Neural progenitor cell (in vitro differentiated cells): Measurements from ENCODE around the gene IRF2BP2. TPM values are rescaled to one million over a fixed set of nuclear protein-coding genes. Genes with fewer than 3 reads are reported as not detected.

Experiments used
- DNase-seq: peaks from one replicate; pipeline ENCODE4 v3.0.0-alpha.2; 2016; ENCODE audit warnings: low spot score
- H2AFZ ChIP-seq: fragments of 200-600 bp; sonication (generic); replicated peaks from 2 replicates; pipeline ENCODE4 v1.6.1; 2016; ENCODE audit warnings: antibody characterized with exemption
- H3F3A ChIP-seq: fragments of 200-600 bp; sonication (generic); 2 replicates; pipeline ENCODE4 v1.6.1; 2016; ENCODE audit warnings: antibody characterized with exemption, low read depth
- H3K27ac ChIP-seq: fragments of 200-600 bp; sonication (generic); 2 replicates; pipeline ENCODE4 v1.5.1; 2016; ENCODE audit warnings: mild to moderate bottlenecking
- H3K27me3 ChIP-seq: fragments of 200-600 bp; sonication (generic); 2 replicates; pipeline ENCODE4 v1.6.1; 2016; ENCODE audit warnings: mild to moderate bottlenecking, moderate library complexity
- H3K36me3 ChIP-seq: fragments of 200-600 bp; sonication (generic); 2 replicates; pipeline ENCODE4 v1.5.1; 2016
- H3K4me1 ChIP-seq: fragments of 200-600 bp; sonication (generic); 2 replicates; pipeline ENCODE4 v1.6.1; 2016; ENCODE audit warnings: mixed run types
- H3K4me2 ChIP-seq: fragments of 200-600 bp; sonication (generic); 2 replicates; pipeline ENCODE4 v1.6.1; 2016
- H3K4me3 ChIP-seq: fragments of 200-600 bp; sonication (generic); 2 replicates; pipeline ENCODE4 v1.5.1; 2016
- H3K79me2 ChIP-seq: fragments of 200-600 bp; sonication (generic); 2 replicates; pipeline ENCODE4 v1.6.1; 2016; ENCODE audit warnings: low read depth
- H3K9ac ChIP-seq: fragments of 200-600 bp; sonication (generic); 2 replicates; pipeline ENCODE4 v1.6.1; 2016
- H3K9me3 ChIP-seq: fragments of 200-600 bp; sonication (generic); 2 replicates; pipeline ENCODE4 v1.5.1; 2016; ENCODE audit warnings: low read depth
- H4K20me1 ChIP-seq: fragments of 200-600 bp; sonication (generic); 2 replicates; pipeline ENCODE4 v1.6.1; 2016; ENCODE audit warnings: low read depth
- H3K27ac Mint-ChIP-seq: 3 replicates; pipeline ENCODE4 v1.8.0; 2021; ENCODE audit warnings: mixed read lengths
- H3K27me3 Mint-ChIP-seq: 2 replicates; pipeline ENCODE4 v1.8.0; 2022; ENCODE audit warnings: low read depth, mild to moderate bottlenecking, inconsistent platforms, moderate library complexity, mixed read lengths; ENCODE audit not compliant: insufficient read depth
- H3K36me3 Mint-ChIP-seq: 3 replicates; pipeline ENCODE4 v1.8.0; 2021; ENCODE audit warnings: mixed read lengths
- H3K4me1 Mint-ChIP-seq: 3 replicates; pipeline ENCODE4 v1.8.0; 2021; ENCODE audit warnings: mixed read lengths
- H3K4me3 Mint-ChIP-seq: 3 replicates; pipeline ENCODE4 v1.8.0; 2021; ENCODE audit warnings: mild to moderate bottlenecking, moderate library complexity, mixed read lengths
- H3K9me3 Mint-ChIP-seq: 3 replicates; pipeline ENCODE4 v1.8.0; 2020; ENCODE audit warnings: mixed read lengths
- EZH2 ChIP-seq: fragments of 200-600 bp; sonication (generic); IDR thresholded peaks from 2 replicates; pipeline ENCODE4 v1.6.1; 2017; ENCODE audit warnings: antibody characterized with exemption, mild to moderate bottlenecking, moderate library complexity
- EZH2phosphoT487 ChIP-seq: fragments of 200-600 bp; sonication (generic); IDR thresholded peaks from 2 replicates; pipeline ENCODE4 v1.6.1; 2017; ENCODE audit warnings: antibody characterized with exemption
- total RNA-seq: library from RNA; depleted of rRNA; stranded (reverse); fragments of >200 nt; gene quantifications from 2 replicates; pipeline ENCODE4 v1.2.3, GENCODE V29; 2015; ENCODE audit warnings: low replicate concordance
- TF ChIP-seq, protein P1 (sequence below): fragments of 200-600 bp; sonication (generic); IDR thresholded peaks from 2 replicates; pipeline ENCODE4 v1.5.1; 2017; ENCODE audit warnings: antibody characterized with exemption, mild to moderate bottlenecking

The IRF2BP2 gene
- total RNA-seq, 1 donor from 2014 or later: 22.9 TPM

DNA sequence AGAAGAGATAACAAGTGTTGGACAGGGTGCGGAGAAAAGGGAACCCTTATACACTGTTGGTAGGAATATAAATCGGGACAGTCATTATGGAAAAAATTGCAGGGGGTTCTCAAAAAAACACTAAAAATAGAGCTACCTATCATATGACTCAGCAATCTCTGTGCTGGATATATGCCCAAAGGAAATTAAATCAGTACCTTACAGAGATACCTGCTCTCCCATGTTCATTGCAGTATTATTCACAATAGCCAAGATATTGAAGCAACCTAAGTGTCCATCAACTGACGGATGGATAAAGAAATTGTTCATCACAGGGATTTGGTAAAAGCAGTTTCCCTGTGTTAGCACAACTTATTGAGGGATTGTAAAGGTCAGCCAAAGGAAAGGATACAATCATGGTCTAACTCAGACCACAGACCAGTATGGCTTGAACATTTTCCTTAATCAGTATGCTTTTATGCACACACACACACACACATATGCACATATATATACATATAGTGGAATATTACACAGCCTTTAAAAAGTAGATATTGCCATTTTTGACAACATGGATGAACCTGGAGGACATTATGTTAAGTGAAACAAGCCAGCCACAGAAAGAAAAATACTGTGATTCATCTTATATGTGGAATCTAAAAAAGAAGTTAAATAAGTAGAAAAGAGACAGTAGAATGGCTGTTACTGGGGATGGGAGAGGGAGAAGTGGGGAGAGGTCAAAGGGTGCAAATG is 44.2 kb upstream of the IRF2BP2 start:
- H2AFZ ChIP-seq: no peak overlapping the region
- H4K20me1 ChIP-seq: no peaks in the 10 kb centered on the region

DNA sequence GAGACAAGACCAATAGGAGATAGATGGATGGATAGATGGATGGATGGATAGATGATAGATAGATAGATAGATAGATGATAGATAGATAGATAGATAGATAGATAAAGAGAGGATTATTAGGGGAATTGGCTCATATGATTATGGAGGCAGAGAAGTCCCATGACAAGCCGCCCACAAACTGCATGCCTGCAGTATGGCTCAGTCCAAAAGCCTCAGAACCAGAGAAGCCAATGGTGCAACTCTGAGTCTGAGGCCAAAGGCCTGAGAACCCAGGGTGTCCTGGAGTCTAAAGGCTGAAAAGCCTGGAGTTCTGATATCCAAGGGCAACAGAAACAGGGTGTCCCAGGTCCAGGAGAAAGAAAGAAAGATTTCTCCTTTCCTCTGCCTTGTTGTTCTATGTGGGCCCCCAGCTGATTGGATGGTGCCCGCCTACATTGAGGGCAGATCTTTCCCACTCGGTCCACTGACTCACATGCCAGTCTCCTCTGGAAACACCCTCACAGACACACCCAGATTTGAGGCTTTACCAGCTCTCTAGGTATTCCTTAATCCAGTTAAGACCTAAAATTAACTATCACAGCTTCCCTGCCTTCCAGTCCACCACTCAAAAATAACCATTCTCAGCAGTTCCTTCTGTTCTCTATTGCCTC is 39.6 kb upstream of the IRF2BP2 start:
- no peak overlapping the region for H3K4me3 ChIP-seq
- H3K4me2 ChIP-seq: no peak overlapping the region
- no peaks in the 10 kb centered on the region for H3K36me3 ChIP-seq
- H3K4me1 ChIP-seq: no peaks in the 10 kb centered on the region
- H3K9me3 ChIP-seq: no peaks in the 10 kb centered on the region
- Mint-ChIP-seq H3K36me3 (no peaks in the 10 kb centered on the region), H3K4me3 (no peak overlapping the region), H3K27ac (no peak overlapping the region), H3K27me3 (peaks cover 4% of the 10 kb centered on the region), H3K4me1 (peaks cover 9% of the 10 kb centered on the region), H3K9me3 (no peaks in the 10 kb centered on the region)
- no peak for DNase-seq
- H3F3A ChIP-seq: no peaks in the 10 kb centered on the region
- H4K20me1 ChIP-seq: no peaks in the 10 kb centered on the region
- H2AFZ ChIP-seq: no peak overlapping the region
- TF ChIP-seq EZH2phosphoT487 (no peak), EZH2 (no peak)
- TF ChIP-seq, protein P1, sequence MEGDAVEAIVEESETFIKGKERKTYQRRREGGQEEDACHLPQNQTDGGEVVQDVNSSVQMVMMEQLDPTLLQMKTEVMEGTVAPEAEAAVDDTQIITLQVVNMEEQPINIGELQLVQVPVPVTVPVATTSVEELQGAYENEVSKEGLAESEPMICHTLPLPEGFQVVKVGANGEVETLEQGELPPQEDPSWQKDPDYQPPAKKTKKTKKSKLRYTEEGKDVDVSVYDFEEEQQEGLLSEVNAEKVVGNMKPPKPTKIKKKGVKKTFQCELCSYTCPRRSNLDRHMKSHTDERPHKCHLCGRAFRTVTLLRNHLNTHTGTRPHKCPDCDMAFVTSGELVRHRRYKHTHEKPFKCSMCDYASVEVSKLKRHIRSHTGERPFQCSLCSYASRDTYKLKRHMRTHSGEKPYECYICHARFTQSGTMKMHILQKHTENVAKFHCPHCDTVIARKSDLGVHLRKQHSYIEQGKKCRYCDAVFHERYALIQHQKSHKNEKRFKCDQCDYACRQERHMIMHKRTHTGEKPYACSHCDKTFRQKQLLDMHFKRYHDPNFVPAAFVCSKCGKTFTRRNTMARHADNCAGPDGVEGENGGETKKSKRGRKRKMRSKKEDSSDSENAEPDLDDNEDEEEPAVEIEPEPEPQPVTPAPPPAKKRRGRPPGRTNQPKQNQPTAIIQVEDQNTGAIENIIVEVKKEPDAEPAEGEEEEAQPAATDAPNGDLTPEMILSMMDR: no peak
- H3K27me3 ChIP-seq: no peaks in the 10 kb centered on the region
- no peak overlapping the region for H3K9ac ChIP-seq
- H3K27ac ChIP-seq: no peak overlapping the region
- H3K79me2 ChIP-seq: no peaks in the 10 kb centered on the region

More for the DNA sequence above, 44.2 kb upstream of the IRF2BP2 start:
- Histone ChIP-seq H3K4me1 (peaks cover 7% of the 10 kb centered on the region), H3K4me3 (no peak overlapping the region), H3K4me2 (no peak overlapping the region), H3F3A (no peaks in the 10 kb centered on the region), H3K27me3 (no peaks in the 10 kb centered on the region), H3K79me2 (no peaks in the 10 kb centered on the region), H3K27ac (no peak overlapping the region), H3K9me3 (no peaks in the 10 kb centered on the region), H3K9ac (no peak overlapping the region), H3K36me3 (no peaks in the 10 kb centered on the region)
- H3K4me1 Mint-ChIP-seq: peaks cover 12% of the 10 kb centered on the region
- TF ChIP-seq, protein P1: no peak
- TF ChIP-seq EZH2: no peak
- no peak for TF ChIP-seq EZH2phosphoT487
- no peaks in the 10 kb centered on the region for H3K9me3 Mint-ChIP-seq
- no peak overlapping the region for H3K4me3 Mint-ChIP-seq
- DNase-seq: no peak
- no peaks in the 10 kb centered on the region for H3K36me3 Mint-ChIP-seq
- no peaks in the 10 kb centered on the region for H3K27me3 Mint-ChIP-seq
- no peak overlapping the region for H3K27ac Mint-ChIP-seq

DNA sequence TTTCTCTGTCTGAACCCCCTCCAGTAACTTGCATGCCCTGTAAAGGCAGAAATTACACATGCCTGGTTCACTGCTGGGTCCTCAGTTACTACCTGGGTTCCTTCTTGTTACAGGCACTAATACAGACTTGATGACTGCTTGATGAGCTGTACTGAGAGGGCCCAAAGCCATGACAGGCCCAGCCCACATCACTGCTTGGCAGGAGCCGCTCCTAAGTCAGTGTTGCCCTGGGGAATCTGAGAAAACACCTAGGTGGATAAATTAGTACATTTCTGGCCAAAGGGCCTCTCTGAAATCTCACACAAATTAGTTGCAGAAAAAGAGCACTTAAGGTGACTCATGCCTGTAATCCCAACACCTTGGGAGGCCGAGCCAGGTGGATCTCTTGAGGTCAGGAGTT is 37.8 kb upstream of the IRF2BP2 start:
- no peak for DNase-seq
- H3K4me2 ChIP-seq: no peak overlapping the region
- H3K9me3 Mint-ChIP-seq: no peaks in the 10 kb centered on the region
- no peaks in the 10 kb centered on the region for H4K20me1 ChIP-seq
- peaks cover 13% of the 10 kb centered on the region for H3K4me1 Mint-ChIP-seq
- H2AFZ ChIP-seq: no peak overlapping the region
- no peaks in the 10 kb centered on the region for H3K27me3 ChIP-seq
- no peak overlapping the region for H3K4me3 ChIP-seq
- no peak overlapping the region for H3K27ac Mint-ChIP-seq
- no peak overlapping the region for H3K9ac ChIP-seq
- H3K4me3 Mint-ChIP-seq: no peak overlapping the region
- peaks cover 4% of the 10 kb centered on the region for H3K27me3 Mint-ChIP-seq
- H3F3A ChIP-seq: no peaks in the 10 kb centered on the region
- H3K79me2 ChIP-seq: no peaks in the 10 kb centered on the region
- no peaks in the 10 kb centered on the region for H3K4me1 ChIP-seq
- H3K36me3 Mint-ChIP-seq: no peaks in the 10 kb centered on the region
- H3K36me3 ChIP-seq: no peaks in the 10 kb centered on the region
- H3K9me3 ChIP-seq: no peaks in the 10 kb centered on the region
- no peak for TF ChIP-seq EZH2phosphoT487
- TF ChIP-seq EZH2: no peak
- TF ChIP-seq, protein P1: no peak
- no peak overlapping the region for H3K27ac ChIP-seq
